Measurements from ENCODE around the gene MIB2. TPM values are rescaled to one million over a fixed set of nuclear protein-coding genes. Genes with fewer than 3 reads are reported as not detected.

The MIB2 gene
- polyA plus RNA-seq, 1 donor from 2014 or later, result 106 TPM

DNA sequence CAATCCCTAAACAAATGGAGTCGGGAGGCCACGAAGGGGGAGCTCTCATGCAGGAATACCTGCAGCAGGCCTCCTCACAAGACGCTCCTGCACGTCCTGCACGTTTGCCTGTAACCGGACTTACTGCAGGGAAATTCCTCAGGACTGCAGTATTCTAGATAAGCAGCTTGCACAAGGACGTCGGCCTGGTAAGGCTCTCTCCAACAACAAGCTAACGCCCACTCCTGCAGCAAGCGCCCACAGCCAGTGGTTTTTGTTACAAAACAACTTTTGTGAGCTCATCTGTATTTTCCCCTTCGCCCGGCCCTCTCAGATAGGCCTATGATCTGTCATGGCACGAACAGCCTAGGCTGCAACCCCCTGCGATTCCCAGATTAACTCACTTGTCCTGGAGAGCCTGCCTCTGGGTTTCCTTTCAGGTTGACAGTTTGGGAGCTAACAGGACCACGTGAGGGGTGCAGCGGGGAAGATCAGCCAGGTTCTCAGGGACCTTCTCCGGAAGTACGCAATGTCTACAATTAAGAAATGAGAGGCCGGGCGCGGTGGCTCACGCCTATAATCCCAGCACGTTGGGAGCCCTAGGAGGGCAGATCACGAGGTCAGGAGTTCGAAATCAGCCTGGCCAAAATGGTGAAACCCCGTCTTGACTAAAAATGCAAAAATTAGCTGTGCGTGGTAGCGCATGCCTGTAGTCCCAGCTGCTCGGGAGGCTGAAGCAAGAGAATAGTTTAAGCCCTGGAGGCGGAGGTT lies 921 bp upstream of the MIB2 start:
- Histone ChIP-seq H4K20me1 (ENCODE audit: insufficient read depth) (no peaks in the 10 kb centered on the region), H3F3A (ENCODE audit: insufficient read depth, low read length, poor library complexity, severe bottlenecking) (no peaks in the 10 kb centered on the region), H3K27me3 (ENCODE audit: insufficient read depth, low read depth, low read length) (no peaks in the 10 kb centered on the region), H3K27ac (ENCODE audit: low read length) (peak overlapping the region; percentile 99), H3K79me2 (replicated peaks; ENCODE audit: insufficient read depth, low read length) (peaks cover 13% of the 10 kb centered on the region), H3K9me3 (ENCODE audit: low read length) (no peaks in the 10 kb centered on the region), H3K9me2 (ENCODE audit: insufficient read depth, low read length) (no peaks in the 10 kb centered on the region), H3K4me2 (ENCODE audit: low read length) (peak overlapping the region; percentile 64), H3K9ac (ENCODE audit: low read length) (peak overlapping the region; percentile 99), H3K36me3 (ENCODE audit: insufficient read depth, low read length) (no peaks in the 10 kb centered on the region), H3K4me3 (ENCODE audit: low read length) (peak overlapping the region; percentile 100), H2AFZ (ENCODE audit: low read depth, low read length) (no peak overlapping the region)
- TF ChIP-seq POLR2AphosphoS5 (IDR thresholded peaks at IDR 0.05) (no peak), MXI1 (conservative IDR thresholded peaks at IDR 0.05; ENCODE audit: poor library complexity, severe bottlenecking) (no peak), SMC3 (conservative IDR thresholded peaks at IDR 0.05; ENCODE audit: poor library complexity) (no peak), EP300 (conservative IDR thresholded peaks at IDR 0.05; ENCODE audit: poor library complexity, severe bottlenecking) (no peak), TAF1 (IDR thresholded peaks at IDR 0.05; ENCODE audit: low read depth) (no peak), RAD21 (conservative IDR thresholded peaks at IDR 0.05) (no peak), EZH2 (IDR thresholded peaks at IDR 0.05; ENCODE audit: borderline replicate concordance, insufficient read depth, low read length, poor library complexity, severe bottlenecking) (no peak)
- TF ChIP-seq, protein P1, sequence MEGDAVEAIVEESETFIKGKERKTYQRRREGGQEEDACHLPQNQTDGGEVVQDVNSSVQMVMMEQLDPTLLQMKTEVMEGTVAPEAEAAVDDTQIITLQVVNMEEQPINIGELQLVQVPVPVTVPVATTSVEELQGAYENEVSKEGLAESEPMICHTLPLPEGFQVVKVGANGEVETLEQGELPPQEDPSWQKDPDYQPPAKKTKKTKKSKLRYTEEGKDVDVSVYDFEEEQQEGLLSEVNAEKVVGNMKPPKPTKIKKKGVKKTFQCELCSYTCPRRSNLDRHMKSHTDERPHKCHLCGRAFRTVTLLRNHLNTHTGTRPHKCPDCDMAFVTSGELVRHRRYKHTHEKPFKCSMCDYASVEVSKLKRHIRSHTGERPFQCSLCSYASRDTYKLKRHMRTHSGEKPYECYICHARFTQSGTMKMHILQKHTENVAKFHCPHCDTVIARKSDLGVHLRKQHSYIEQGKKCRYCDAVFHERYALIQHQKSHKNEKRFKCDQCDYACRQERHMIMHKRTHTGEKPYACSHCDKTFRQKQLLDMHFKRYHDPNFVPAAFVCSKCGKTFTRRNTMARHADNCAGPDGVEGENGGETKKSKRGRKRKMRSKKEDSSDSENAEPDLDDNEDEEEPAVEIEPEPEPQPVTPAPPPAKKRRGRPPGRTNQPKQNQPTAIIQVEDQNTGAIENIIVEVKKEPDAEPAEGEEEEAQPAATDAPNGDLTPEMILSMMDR (IDR thresholded peaks at IDR 0.05; ENCODE audit: poor library complexity, severe bottlenecking), result no peak
- TF ChIP-seq, protein P2, sequence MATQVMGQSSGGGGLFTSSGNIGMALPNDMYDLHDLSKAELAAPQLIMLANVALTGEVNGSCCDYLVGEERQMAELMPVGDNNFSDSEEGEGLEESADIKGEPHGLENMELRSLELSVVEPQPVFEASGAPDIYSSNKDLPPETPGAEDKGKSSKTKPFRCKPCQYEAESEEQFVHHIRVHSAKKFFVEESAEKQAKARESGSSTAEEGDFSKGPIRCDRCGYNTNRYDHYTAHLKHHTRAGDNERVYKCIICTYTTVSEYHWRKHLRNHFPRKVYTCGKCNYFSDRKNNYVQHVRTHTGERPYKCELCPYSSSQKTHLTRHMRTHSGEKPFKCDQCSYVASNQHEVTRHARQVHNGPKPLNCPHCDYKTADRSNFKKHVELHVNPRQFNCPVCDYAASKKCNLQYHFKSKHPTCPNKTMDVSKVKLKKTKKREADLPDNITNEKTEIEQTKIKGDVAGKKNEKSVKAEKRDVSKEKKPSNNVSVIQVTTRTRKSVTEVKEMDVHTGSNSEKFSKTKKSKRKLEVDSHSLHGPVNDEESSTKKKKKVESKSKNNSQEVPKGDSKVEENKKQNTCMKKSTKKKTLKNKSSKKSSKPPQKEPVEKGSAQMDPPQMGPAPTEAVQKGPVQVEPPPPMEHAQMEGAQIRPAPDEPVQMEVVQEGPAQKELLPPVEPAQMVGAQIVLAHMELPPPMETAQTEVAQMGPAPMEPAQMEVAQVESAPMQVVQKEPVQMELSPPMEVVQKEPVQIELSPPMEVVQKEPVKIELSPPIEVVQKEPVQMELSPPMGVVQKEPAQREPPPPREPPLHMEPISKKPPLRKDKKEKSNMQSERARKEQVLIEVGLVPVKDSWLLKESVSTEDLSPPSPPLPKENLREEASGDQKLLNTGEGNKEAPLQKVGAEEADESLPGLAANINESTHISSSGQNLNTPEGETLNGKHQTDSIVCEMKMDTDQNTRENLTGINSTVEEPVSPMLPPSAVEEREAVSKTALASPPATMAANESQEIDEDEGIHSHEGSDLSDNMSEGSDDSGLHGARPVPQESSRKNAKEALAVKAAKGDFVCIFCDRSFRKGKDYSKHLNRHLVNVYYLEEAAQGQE (IDR thresholded peaks at IDR 0.05; ENCODE audit: borderline replicate concordance), result no peak

GRCh38 chr1:1614954-1615255 lies 395 bp upstream of the MIB2 start:
- H3K79me2 ChIP-seq (replicated peaks; ENCODE audit: insufficient read depth, low read length), result peaks cover 13% of the 10 kb centered on the region
- peak overlapping the region; percentile 99 for H3K9ac ChIP-seq (ENCODE audit: low read length)
- no peaks in the 10 kb centered on the region for H3K9me2 ChIP-seq (ENCODE audit: insufficient read depth, low read length)
- H3K9me3 ChIP-seq (ENCODE audit: low read length), result no peaks in the 10 kb centered on the region
- no peaks in the 10 kb centered on the region for H3K27me3 ChIP-seq (ENCODE audit: insufficient read depth, low read depth, low read length)
- H3K4me3 ChIP-seq (ENCODE audit: low read length), result peak overlapping the region; percentile 100
- H4K20me1 ChIP-seq (ENCODE audit: insufficient read depth), result no peaks in the 10 kb centered on the region
- H2AFZ ChIP-seq (ENCODE audit: low read depth, low read length), result no peak overlapping the region
- TF ChIP-seq TAF1 (IDR thresholded peaks at IDR 0.05; ENCODE audit: low read depth) (no peak), POLR2AphosphoS5 (IDR thresholded peaks at IDR 0.05) (peak; percentile 58), MXI1 (conservative IDR thresholded peaks at IDR 0.05; ENCODE audit: poor library complexity, severe bottlenecking) (peak; percentile 92), SMC3 (conservative IDR thresholded peaks at IDR 0.05; ENCODE audit: poor library complexity) (peak; percentile 20), EZH2 (IDR thresholded peaks at IDR 0.05; ENCODE audit: borderline replicate concordance, insufficient read depth, low read length, poor library complexity, severe bottlenecking) (no peak), EP300 (conservative IDR thresholded peaks at IDR 0.05; ENCODE audit: poor library complexity, severe bottlenecking) (no peak), RAD21 (conservative IDR thresholded peaks at IDR 0.05) (peak; percentile 40)
- TF ChIP-seq, protein P2 (IDR thresholded peaks at IDR 0.05; ENCODE audit: borderline replicate concordance), result peak; percentile 39
- TF ChIP-seq, protein P1 (IDR thresholded peaks at IDR 0.05; ENCODE audit: poor library complexity, severe bottlenecking), result no peak
- H3K27ac ChIP-seq (ENCODE audit: low read length), result peak overlapping the region; percentile 99
- no peaks in the 10 kb centered on the region for H3F3A ChIP-seq (ENCODE audit: insufficient read depth, low read length, poor library complexity, severe bottlenecking)
- H3K36me3 ChIP-seq (ENCODE audit: insufficient read depth, low read length), result no peaks in the 10 kb centered on the region
- peak overlapping the region; percentile 64 for H3K4me2 ChIP-seq (ENCODE audit: low read length)
